GM19099 (cell line): ENCODE results near the gene TTC23.

Experiments used
- POLR2A ChIP-seq: IDR thresholded peaks from 3 replicates; pipeline ENCODE4 v1.6.1; 2011; ENCODE audit warnings: low read depth; ENCODE audit not compliant: insufficient read length; ENCODE audit errors: extremely low read depth

The TTC23 gene

GRCh38 chr15:99180086-99180963 is 69.1 kb downstream of the TTC23 start:
- no peak for TF ChIP-seq POLR2A

GRCh38 chr15:99177679-99178078 is 71.7 kb downstream of the TTC23 start:
- TF ChIP-seq POLR2A = no peak

- TF ChIP-seq POLR2A = no peak
These were observed 72.6 kb downstream of the TTC23 start for GRCh38 chr15:99176757-99177156.

- TF ChIP-seq POLR2A = no peak
These were observed 74.6 kb downstream of the TTC23 start for GRCh38 chr15:99174567-99175395.

GRCh38 chr15:99172989-99173388 is 76.4 kb downstream of the TTC23 start:
- TF ChIP-seq POLR2A = no peak

- no peak for TF ChIP-seq POLR2A
These were observed 77.2 kb downstream of the TTC23 start for GRCh38 chr15:99172171-99172570.

- no peak for TF ChIP-seq POLR2A
These were observed 78.8 kb downstream of the TTC23 start for GRCh38 chr15:99170476-99171065.

GRCh38 chr15:99169769-99170311 is 79.5 kb downstream of the TTC23 start:
- TF ChIP-seq POLR2A = no peak

- no peak for TF ChIP-seq POLR2A
These were observed 80.5 kb downstream of the TTC23 start for GRCh38 chr15:99168601-99169580.

GRCh38 chr15:99167640-99168039 is 81.7 kb downstream of the TTC23 start:
- no peak for TF ChIP-seq POLR2A

GRCh38 chr15:99167201-99167600 is 82.2 kb downstream of the TTC23 start:
- no peak for TF ChIP-seq POLR2A

GRCh38 chr15:99165956-99166689 is 83.3 kb downstream of the TTC23 start:
- no peak for TF ChIP-seq POLR2A

- no peak for TF ChIP-seq POLR2A
These were observed 84.2 kb downstream of the TTC23 start for GRCh38 chr15:99165020-99165790.
